ENCODE measurements around the gene PAQR7.

The PAQR7 gene

GRCh38 chr1:25834894-25835293 lies 40.6 kb downstream of the PAQR7 start:
- peaks cover 80% of the 10 kb centered on the region for H3K36me3 ChIP-seq (ENCODE audit: low read depth)
- no peak for ATAC-seq (ENCODE audit: low read depth)
- no peak overlapping the region for H3K27ac ChIP-seq (ENCODE audit: poor library complexity, severe bottlenecking)
- no peaks in the 10 kb centered on the region for H3K9me3 ChIP-seq (ENCODE audit: severe bottlenecking)
- H3K27me3 ChIP-seq (ENCODE audit: insufficient read depth, poor library complexity, severe bottlenecking): no peaks in the 10 kb centered on the region
- DNase-seq (ENCODE audit: low spot score): no peak
- no peaks in the 10 kb centered on the region for H3K4me1 ChIP-seq (ENCODE audit: insufficient read depth, poor library complexity, severe bottlenecking)
- TF ChIP-seq CTCF (IDR thresholded peaks at IDR 0.05; ENCODE audit: poor library complexity, severe bottlenecking): no peak
- H3K4me3 ChIP-seq (ENCODE audit: severe bottlenecking): no peak overlapping the region

- Histone ChIP-seq H3K27ac (ENCODE audit: poor library complexity, severe bottlenecking) (no peak overlapping the region), H3K36me3 (ENCODE audit: low read depth) (peaks cover 95% of the 10 kb centered on the region), H3K4me1 (ENCODE audit: insufficient read depth, poor library complexity, severe bottlenecking) (no peaks in the 10 kb centered on the region), H3K9me3 (ENCODE audit: severe bottlenecking) (no peaks in the 10 kb centered on the region), H3K27me3 (ENCODE audit: insufficient read depth, poor library complexity, severe bottlenecking) (no peaks in the 10 kb centered on the region), H3K4me3 (ENCODE audit: severe bottlenecking) (no peak overlapping the region)
- no peak for DNase-seq (ENCODE audit: low spot score)
- ATAC-seq (ENCODE audit: low read depth): no peak
- no peak for TF ChIP-seq CTCF (IDR thresholded peaks at IDR 0.05; ENCODE audit: poor library complexity, severe bottlenecking)
These were observed 42.4 kb downstream of the PAQR7 start for GRCh38 chr1:25833158-25833557.

GRCh38 chr1:25832336-25833037 lies 43.0 kb downstream of the PAQR7 start:
- H3K4me1 ChIP-seq (ENCODE audit: insufficient read depth, poor library complexity, severe bottlenecking): no peaks in the 10 kb centered on the region
- no peak overlapping the region for H3K27ac ChIP-seq (ENCODE audit: poor library complexity, severe bottlenecking)
- no peaks in the 10 kb centered on the region for H3K9me3 ChIP-seq (ENCODE audit: severe bottlenecking)
- H3K27me3 ChIP-seq (ENCODE audit: insufficient read depth, poor library complexity, severe bottlenecking): no peaks in the 10 kb centered on the region
- DNase-seq (ENCODE audit: low spot score) (no peak), ATAC-seq (ENCODE audit: low read depth) (0 out of 3 replicates have a peak, but pooled peaks have one; percentile 52)
- H3K4me3 ChIP-seq (ENCODE audit: severe bottlenecking): no peak overlapping the region
- peaks cover 100% of the 10 kb centered on the region for H3K36me3 ChIP-seq (ENCODE audit: low read depth)
- TF ChIP-seq CTCF (IDR thresholded peaks at IDR 0.05; ENCODE audit: poor library complexity, severe bottlenecking): no peak

GRCh38 chr1:25831569-25832196 lies 43.8 kb downstream of the PAQR7 start:
- TF ChIP-seq CTCF (IDR thresholded peaks at IDR 0.05; ENCODE audit: poor library complexity, severe bottlenecking): no peak
- ATAC-seq (ENCODE audit: low read depth) (no peak), DNase-seq (ENCODE audit: low spot score) (no peak)
- Histone ChIP-seq H3K4me3 (ENCODE audit: severe bottlenecking) (no peak overlapping the region), H3K4me1 (ENCODE audit: insufficient read depth, poor library complexity, severe bottlenecking) (no peaks in the 10 kb centered on the region), H3K27ac (ENCODE audit: poor library complexity, severe bottlenecking) (no peak overlapping the region), H3K36me3 (ENCODE audit: low read depth) (peaks cover 100% of the 10 kb centered on the region), H3K9me3 (ENCODE audit: severe bottlenecking) (no peaks in the 10 kb centered on the region), H3K27me3 (ENCODE audit: insufficient read depth, poor library complexity, severe bottlenecking) (no peaks in the 10 kb centered on the region)

GRCh38 chr1:25829046-25829445 lies 46.5 kb downstream of the PAQR7 start:
- no peaks in the 10 kb centered on the region for H3K9me3 ChIP-seq (ENCODE audit: severe bottlenecking)
- no peak for ATAC-seq (ENCODE audit: low read depth)
- H3K27me3 ChIP-seq (ENCODE audit: insufficient read depth, poor library complexity, severe bottlenecking): no peaks in the 10 kb centered on the region

More at GRCh38 chr1:25829046-25829445, 46.5 kb downstream of the PAQR7 start:
- no peak for DNase-seq (ENCODE audit: low spot score)
- no peak for TF ChIP-seq CTCF (IDR thresholded peaks at IDR 0.05; ENCODE audit: poor library complexity, severe bottlenecking)
- H3K36me3 ChIP-seq (ENCODE audit: low read depth): peaks cover 85% of the 10 kb centered on the region
- no peaks in the 10 kb centered on the region for H3K4me1 ChIP-seq (ENCODE audit: insufficient read depth, poor library complexity, severe bottlenecking)
- H3K4me3 ChIP-seq (ENCODE audit: severe bottlenecking): no peak overlapping the region
- no peak overlapping the region for H3K27ac ChIP-seq (ENCODE audit: poor library complexity, severe bottlenecking)

Measured in RWPE2 (cell line).